Erythroblast (primary cell): ENCODE data around the gene HDAC4.

ENCODE experiments used
- GATA1 ChIP-seq: IDR thresholded peaks from 2 replicates; pipeline ENCODE4 v1.6.1; 2011; ENCODE audit warnings: low read depth, mild to moderate bottlenecking, control low read depth, low read length, moderate library complexity
- POLR2A ChIP-seq: IDR thresholded peaks from 2 replicates; pipeline ENCODE4 v1.6.1; 2011; ENCODE audit warnings: mild to moderate bottlenecking, low read length

DNA sequence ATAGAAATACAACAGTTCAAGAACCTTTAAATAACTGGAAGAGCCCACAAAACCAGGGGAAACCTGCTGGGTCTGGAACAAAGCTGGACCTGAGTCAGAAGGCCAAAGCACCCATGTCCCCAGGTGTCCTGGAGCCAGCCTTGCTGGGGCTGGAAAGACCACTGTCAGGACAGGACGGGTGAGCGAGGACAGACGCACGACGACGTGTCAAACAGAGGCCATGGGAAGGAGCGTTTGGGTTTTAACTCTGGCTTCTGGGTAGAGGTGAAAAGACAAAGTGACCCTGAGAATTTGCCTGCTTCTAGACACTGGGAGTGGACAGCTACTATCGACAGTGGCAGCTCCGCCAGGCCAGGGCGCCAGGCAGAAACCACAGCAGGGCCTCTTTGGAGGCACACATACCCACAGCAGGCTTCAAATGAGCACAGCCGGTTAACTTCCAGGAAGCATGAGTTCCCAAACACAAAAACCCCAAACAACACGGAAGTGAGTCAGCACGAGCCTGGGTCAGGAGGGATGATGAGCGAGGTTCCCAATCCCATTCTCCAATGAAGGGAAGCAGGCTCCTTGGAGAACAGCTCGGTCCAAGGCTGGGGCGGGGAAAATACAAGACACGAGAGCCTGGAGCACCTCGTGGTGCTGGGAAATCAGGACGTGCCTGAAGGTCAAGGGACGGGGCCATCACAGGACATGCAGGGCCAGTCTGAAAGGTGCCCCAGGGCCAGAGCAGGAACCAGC, 344.9 kb downstream of the HDAC4 start:
- no peak for TF ChIP-seq POLR2A
- TF ChIP-seq GATA1 = no peak
